DMS 273 treated with DMSO at 0.1 percent for 48 hours (cell line): Measurements from ENCODE around the gene PPDPF.
"Not testable (repeated sequence)": the region's sequence is repeated elsewhere in the genome, so short reads cannot be mapped to it uniquely, and the experiment has no call there.

Experiments
- DNase-seq: peaks from one replicate; lab custom pipeline; 2025; lab: John Stamatoyannopoulos, UW

Gene PPDPF

GRCh38 chr20:63520504-63520933 is at the start of gene PPDPF:
Gene PPDPF, plus strand, starts transcription at chr20:63520765. Its CDS starts 544 bp downstream, at chr20:63521309.
- DNase-seq, result no peak

DNA sequence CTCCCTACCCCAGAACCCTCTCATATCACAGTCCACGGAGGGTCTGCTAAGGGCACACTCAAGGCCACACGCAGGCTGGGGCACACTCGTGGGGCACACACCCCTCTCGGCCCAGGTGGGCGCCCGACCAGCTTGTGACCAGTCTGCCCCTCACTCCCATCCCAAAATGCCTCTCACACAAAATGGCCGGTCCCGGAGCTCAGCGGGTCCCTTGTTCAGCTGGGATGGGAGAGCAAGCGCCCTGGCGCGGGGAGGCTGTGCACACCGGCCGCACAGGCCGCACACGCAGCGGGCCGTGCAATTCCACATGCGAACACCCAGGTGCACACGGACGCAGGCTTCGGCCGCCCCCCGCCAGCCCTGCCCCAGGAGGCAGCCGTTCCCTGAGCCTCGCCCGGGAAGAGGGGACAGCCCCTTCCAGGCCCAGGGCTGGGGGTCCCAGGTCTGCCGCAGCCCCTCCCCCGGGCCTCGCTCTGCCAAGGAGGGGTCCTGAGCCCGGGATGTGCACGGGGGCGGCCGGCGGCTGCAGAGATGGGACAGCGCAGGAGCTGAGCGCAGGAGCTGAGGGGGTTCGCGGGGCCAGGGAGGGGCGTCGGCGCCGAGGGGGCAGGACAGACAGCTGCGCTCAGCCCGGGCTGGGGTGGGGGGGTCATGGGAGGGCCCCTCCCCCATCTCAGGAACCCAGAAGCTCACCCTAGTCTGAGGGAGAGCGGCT is 49.4 kb upstream of the PPDPF start:
- no peak for DNase-seq

DNA sequence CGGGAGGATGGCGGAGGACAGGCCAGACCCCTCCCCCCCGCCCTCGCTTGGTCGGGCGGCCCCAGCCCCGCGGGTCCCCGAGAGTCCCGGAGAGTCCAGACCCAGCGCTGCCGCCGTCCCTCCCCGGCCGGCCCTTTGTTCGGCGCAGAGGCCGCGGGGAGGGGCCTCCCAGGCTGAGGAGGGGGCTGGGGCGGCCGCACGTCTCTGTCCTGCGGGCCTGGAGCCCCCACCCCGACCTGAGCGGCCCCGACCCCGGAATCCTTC is 48.9 kb upstream of the PPDPF start:
- no peak for DNase-seq

DNA sequence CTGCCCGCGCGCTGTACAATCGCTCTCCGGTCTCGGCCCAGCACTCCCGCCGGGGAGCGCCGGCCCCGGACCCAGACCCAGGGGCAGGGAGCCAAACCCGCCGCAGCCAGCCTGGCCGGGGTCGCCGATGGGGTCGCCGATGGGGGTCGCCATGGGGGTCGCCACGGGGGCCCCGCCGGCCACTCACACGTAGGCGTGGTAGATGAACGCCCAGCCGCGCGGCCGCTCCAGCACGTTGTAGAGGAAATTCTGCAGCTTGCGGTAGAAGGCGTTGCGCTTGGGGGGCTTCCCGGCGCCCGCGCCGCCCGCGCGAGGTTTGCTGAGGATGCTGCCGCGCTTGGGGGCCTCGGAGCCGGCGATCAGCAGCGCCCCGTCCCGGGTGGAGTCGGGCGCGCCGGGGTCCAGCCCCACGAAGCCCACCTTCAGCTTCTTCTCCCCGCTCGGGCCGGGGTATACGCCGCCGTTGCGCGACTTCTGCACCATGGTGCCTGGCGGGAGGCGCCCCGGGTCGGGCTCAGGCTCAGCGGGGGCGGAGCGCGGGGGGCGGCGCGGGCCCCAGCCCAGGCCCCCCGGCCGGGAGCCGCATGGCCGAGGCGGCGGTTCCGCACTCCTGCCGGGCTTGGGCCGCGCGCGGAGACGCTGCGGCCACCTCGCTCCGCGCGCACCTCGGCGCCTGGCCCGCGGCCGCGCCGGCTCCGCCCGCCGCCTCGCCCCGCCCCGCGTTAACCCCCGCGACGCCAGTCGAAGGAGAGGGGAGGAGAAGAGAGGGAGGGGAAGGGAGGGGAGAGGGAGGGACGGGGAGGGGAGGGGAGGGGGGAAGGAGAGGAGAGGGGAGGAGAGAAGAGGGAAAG is 48.4 kb upstream of the PPDPF start, which contains the start of gene KCNQ2:
Gene KCNQ2 (minus strand): TSS at position 675 of the 851 bp plus-strand sequence. CDS start 192 bp downstream, at position 483.
- DNase-seq, result no peak

GRCh38 chr20:63472862-63473390 is 47.6 kb upstream of the PPDPF start:
- DNase-seq, result no peak

DNA sequence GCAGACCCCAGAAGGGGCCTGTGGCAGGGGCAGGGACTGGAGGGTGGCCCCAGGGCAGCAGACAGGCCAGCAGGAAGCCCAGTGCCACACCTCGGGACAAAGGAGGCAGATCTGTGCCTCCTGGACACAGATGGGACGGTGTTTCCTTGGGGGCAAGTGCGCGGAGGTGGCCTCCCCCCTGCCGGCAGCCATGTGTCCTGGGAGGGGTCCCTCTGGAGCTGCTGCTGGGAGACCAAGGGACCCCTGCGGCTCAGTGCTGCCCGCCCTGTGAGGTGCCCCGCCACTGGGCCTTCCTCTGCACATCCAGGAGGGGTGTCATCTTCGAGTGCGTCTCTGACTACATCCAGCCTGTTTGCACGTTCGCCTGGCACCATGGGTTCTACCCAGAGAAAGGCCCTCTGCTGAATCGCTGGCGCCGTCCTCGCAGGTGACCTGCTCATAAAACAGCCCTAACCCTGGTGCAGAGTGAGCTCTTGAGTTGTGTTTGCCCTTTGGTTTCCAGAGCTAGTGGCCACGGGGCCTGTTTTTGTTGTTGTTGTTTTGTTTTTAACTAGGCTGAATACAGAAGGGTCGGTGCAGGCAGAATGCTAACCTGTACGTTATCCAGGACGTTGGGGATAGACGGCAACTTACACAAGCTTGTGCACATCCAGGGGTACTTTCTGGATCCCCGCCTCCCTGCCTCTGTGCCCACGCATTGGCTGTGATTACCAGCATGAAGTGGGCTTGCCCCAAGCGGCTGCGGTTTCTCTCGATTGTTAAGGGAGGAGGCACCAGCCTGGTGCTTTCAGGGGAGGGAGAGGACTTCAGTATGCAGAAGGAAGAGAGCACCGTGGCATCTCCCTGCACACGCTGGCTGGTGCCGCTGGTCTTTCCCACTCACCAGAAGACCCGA is 46.8 kb upstream of the PPDPF start:
- DNase-seq, result no peak

GRCh38 chr20:63475209-63475608 is 45.4 kb upstream of the PPDPF start:
- no peak for DNase-seq

DNA sequence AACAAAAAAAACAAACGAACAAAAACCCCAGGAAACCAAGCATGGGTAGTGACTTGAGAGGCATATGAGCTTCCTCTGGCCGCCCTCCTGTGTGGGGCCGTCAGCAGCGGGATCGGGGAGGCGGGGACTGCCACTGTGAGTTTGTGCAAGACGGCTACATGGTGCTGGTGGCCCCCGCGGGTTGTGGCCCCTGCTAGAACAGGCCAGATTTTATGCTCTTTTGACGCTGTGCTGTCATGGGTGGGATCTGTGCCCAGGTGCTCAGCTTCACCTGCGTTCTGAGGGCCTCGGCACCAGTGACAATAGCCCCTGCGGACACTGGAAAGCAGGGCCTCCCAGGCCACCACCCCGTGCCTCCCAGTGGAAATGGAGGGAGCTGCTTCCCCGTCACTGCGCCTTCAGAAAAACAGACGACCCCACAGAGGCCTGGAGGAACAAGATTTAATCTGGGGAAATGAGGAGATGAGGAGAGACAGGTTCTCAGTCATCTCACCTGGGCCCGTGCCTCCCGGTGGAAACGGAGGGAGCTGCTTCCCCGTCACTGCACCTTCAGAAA is 43.4 kb upstream of the PPDPF start:
- DNase-seq, result no peak

DNA sequence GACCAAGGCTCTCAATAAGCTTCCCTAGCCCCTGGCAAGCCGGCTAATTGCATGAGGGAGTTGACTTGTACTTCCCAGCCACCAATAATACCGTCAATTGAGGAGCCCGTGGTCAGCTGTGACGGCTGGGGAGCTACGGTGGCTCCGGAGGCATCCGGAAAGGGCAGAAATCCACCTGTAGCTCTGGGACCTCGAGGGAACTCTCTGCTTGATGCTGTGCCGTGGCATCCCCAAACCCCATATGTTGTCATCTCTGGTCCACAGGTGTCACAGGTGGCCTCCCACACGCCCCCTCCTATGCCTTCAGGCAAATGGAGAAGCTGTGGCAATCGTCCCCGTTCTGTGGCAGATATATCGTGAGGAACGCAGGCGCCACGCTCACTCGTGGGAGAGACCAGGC is 42.6 kb upstream of the PPDPF start:
- no peak for DNase-seq

DNA sequence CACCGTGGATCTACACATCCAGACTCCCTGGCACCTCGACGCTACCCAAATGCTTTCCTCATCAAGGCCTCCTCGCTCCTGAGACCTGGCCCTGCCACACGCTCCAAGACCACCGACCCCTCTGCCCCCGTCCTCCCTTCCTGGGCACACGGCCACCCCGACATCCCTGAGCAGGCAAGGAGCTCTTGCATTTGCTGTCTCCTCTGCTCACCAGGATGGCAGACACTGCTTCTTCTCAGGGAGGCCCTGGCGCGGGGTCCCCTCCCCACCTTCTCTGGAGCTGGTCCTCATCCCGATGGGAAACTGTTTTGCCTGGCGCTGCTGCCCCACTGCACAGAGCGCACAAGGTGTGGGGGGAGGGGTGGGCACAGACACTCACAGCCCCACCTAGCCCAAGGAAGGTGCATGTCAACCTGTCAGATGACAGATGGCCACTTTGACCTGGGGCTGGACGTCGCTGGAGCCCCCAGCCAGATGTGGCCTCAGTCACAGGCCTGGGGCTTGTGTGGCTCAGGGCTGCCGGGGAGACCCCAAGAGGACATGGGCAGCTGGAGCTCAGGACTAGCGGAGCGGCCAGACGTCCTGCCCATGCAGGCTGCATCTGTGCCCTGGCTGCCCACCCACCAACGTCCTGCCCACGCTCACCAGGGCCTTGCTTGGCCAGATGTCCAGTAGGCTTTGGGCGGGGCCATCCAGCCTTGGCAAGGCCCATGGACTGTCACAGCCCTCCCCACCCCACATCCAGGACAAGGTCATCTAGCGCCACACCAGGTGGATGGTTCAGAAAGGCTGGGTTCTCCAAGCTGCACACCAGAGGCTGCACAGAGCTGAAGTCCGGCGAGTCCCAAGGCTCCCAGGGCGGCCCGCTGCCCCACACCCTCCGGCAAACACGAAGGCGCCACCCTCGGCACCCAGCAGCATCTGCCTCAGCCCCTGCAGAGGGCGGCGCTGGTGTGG is 41.9 kb upstream of the PPDPF start:
- DNase-seq, result no peak

DNA sequence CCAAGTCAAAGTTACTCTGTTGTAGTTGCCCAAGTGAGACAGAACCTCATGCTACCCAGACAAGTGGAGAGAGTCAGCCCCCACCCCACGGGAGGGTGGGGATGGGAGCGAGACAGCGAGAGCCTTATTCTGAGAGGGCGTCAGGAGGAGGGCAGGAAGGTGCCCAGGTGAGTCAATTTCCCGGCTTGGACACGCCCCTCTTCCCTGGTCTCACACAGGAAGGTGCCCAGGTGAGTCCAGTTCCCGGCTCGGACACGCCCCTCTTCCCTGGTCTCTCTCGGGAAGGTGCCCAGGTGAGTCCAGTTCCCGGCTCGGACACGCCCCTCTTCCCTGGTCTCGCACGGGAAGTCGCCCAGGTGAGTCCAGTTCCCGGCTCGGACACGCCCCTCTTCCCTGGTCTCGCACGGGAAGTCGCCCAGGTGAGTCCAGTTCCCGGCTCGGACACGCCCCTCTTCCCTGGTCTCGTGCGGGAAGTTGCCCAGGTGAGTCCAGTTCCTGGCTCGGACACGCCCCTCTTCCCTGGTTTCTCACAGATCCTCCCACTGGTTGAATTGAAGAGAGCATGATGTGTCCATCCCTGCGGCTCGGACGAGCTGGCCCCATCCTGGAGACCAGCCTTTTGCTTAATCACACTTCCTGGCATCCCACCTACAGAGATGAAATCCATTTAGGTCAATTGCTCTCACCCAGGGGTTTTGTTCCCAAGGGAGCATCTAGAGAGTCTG is 40.7 kb upstream of the PPDPF start:
- DNase-seq, result not testable (repeated sequence)

GRCh38 chr20:63481503-63481902 is 39.1 kb upstream of the PPDPF start:
- DNase-seq, result no peak

GRCh38 chr20:63482021-63482587 is 38.5 kb upstream of the PPDPF start:
- DNase-seq, result no peak

DNA sequence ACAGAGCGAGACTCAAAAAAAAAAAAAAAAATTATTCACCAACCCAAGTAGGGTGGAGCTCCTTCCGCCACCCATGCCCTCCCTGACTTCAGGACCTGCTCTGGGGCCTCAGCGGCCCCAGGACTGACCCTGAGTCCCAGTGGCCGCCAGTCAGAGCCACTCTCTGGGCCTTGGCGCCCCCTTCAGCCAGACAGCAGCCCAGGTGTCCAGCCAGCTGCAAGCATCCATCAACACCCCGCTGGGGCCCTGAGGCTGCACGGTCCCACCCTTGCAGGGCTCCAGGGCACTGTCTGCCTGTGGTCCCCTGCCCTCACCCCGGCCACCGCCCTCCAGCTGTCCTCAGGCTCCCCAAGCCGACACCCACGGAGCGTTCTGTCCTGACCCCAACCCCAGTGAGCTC is 36.7 kb upstream of the PPDPF start:
- no peak for DNase-seq

- no peak for DNase-seq
Measured at GRCh38 chr20:63484236-63484635, 36.3 kb upstream of the PPDPF start.

DNA sequence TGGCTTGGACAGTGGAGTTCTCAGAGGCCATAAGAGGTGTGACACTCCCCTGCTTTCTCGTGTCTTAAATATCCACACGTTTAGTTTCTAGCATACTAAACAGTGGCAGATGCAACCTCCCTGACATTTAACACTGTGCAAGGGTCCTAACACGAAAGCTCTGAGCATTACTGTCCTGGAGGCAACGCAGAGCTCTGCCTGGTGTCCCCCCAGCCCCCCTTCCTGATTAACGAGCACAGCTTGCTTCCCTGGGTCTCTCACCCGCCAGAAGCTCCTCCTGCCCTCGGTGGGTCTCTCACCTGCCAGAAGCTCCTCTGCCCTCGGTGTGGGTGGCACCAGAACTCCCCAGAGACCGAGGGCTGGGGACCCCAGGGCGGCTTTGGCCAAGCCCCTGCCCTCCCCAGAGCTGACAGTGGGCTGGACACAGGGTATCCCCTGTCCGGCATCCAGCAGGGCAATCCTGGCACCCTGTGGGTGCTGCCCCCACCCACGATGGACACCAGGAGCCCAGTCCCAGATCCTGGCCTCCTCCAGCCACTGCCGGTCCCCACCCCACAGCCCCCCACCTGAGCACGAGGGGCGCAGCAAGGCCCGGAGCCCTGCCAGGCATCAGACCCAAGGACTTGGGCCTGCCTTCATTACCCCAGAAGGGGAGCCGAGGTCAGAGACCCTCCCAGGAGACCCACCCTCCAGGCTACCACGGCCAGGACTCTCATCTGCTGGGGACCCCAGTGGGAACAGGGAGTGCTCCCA is 35.7 kb upstream of the PPDPF start:
- no peak for DNase-seq

- DNase-seq, result no peak
Measured at GRCh38 chr20:63486300-63486855, 34.2 kb upstream of the PPDPF start.

GRCh38 chr20:63487116-63487764 is 33.3 kb upstream of the PPDPF start:
- no peak for DNase-seq
